C1 segment of cervical spinal cord (tissue), 14 donors: ENCODE data around the gene NINL.
"Not testable (repeated sequence)": the region's sequence is repeated elsewhere in the genome, so short reads cannot be mapped to it uniquely, and the experiment has no call there.

Experiments
- DNase-seq, 14 donors: peaks; one replicate each; lab custom pipeline; 2025; lab: John Stamatoyannopoulos, UW

NINL gene

DNA sequence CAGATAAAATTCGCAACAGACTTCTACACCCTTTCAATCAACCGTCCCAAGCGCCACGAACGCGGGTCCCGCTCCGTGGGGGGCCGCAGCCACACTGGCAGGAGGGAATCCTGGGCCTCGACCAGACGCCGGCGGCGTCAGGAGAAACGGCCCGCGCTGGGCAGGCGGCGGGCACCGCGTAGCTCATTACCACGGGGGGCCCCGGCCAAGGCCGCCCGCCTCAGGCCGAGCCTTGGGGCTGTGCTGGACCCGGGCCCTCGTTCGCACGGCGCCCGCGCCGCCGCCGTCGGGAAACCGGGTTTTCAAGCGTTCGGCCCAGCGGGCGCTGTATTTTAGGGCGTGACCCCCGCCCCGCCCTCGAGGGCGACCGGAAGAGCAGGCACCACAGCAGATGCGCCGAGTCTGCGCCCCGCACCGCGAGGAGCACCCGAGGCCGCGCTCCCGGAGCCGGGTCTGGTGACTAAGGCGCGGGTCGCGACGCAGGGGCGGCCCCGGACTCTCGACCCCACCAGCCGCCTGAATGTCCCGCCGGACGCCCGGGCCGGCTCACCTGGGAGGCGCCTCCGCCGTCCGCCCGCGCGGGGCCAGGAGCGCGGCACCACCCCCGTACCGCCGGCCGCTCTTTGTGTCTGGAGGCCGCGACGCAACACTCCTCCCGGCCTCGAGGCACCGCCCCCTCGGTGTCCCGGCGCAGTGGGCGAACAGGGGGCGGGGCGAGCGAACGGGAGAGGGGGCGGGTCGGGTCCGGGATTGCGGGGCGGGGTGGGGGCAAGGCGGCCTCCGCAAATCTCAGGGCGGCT, at the start of gene NINL:
TSS of gene NINL (minus strand) at position 627 of the 800 bp plus-strand sequence. CDS start 58,944 bp downstream, outside the sequence.
- peak in 4 of 14 donors; percentile 7 to 38 (median 18) for DNase-seq

DNA sequence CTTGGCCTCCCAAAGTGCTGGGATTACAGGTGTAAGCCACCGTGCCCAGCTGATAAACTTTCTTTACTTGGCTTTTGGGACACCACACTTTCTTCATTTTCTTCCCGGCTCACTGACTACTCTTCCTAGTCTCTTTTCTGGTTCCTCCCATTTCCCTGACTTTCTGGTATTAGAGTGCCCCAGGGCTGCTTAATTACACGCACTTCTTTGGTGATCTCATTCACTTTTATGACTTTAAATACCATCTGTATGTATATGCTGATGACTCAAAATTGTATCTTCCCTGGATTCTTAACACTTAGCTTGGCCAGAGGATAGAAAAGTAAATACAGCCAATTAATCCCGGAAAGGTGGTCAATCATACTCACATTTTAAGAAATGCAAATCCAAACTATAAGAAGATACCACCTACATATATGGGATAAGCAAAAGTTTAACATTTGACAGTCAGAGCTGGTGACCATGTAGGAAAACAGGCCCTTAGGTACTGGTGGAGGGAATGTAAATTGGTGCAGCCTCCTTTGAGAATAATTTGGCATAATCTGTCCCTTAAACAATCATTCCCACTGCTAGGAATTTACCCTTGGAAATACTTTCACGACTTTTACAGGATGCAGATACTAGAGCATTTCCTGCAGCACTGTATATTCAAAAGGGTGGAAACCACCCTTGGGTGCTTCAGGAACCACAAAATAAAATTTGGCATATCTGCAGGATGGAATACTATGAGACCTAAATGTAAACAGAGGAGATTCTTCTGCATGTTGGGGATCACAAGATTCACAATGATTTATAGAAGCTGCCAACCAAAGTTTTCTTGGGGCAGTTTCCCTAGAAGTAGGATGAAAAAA, 47.8 kb upstream of the NINL start:
- DNase-seq, result no peak

DNA sequence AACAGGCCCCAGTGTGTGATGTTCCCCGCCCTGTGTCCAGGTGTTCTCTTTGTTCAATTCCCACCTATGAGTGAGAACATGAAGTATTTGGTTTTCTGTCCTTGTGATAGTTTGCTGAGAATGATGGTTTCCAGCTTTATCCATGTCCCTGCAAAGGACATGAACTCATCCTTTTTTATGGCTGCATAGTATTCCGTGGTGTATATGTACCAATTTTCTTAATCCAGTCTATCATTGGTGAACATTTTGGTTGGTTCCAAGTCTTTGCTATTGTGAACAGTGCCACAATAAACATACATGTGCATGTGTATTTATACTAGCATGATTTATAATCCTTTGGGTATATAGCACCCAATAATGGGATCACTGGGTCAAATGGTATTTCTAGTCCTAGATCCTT, 45.3 kb upstream of the NINL start:
- DNase-seq, result not testable (repeated sequence)

DNA sequence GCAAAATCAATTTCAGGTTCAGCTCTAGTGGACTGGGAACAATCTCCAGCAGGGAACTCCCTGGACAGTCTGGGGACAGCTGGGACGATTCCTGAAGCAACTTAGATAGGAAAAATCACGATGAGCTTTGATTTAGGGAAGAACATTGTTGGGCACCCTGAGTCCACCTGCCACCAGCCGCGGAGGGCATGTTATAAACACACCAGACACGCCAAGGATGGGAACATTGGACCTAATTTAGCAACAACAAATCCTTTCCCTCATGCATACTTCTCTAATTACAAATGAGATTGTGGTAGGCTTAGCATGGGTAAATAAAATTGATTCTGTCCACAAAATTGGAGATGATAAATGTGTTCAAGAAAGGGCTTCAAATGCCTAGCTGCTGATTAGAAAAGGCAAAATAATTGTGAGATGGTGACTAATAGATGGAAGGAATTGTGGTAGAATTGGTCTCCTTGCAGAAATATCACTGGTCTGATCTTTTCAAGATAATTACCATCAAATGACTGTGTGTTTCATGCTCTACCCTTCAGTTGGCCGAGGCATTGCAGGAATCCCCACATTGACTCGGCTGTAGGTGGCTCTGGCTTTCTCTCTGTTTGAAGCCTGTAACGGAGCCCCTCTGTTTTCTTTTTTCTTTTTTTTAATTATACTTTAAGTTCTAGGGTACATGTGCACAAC, 44.6 kb upstream of the NINL start:
- DNase-seq, result no peak

DNA sequence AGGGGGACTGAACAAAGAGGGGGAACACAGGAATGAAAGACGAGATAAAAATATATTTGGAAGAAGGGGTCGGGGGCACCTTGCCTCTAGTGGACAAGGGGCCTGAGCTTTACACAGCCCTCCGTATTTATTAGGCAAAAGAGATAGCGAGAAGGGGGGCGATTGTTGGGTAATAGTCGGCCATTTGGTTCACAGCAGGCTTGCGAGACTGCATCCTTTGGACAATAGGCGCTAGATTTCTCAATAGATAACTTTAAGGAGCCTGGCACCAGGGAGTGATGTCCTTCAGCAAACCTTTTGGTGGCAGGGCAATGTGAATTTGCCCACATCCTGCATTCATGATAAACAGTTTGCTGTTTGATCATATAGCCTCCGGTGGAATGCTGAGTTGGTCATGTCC, 41.4 kb upstream of the NINL start:
- DNase-seq, result no peak

DNA sequence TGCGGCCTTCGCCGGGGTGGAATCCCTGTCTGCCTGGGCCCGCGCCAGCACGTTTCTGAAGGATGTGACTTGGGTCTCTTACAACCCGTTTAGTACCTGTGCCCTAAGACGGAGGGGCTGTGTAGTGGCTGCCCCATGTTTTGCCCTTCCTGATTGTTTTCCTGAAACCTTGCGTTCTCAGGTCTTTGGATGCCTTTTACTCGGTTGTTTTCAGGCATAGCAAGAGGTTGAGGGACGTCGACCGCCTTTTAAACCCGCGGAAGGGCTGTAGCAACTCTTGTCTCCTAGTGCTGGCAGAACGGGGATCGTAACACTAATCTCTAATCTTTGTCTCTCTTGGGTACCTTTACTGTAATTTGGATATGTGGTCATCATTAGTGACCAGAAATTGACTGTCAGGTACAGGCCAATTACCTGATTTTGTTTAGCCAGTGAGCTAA, 39.2 kb upstream of the NINL start:
- DNase-seq, result peak in 3 of 14 donors; percentile 12 to 39 (median 37)

DNA sequence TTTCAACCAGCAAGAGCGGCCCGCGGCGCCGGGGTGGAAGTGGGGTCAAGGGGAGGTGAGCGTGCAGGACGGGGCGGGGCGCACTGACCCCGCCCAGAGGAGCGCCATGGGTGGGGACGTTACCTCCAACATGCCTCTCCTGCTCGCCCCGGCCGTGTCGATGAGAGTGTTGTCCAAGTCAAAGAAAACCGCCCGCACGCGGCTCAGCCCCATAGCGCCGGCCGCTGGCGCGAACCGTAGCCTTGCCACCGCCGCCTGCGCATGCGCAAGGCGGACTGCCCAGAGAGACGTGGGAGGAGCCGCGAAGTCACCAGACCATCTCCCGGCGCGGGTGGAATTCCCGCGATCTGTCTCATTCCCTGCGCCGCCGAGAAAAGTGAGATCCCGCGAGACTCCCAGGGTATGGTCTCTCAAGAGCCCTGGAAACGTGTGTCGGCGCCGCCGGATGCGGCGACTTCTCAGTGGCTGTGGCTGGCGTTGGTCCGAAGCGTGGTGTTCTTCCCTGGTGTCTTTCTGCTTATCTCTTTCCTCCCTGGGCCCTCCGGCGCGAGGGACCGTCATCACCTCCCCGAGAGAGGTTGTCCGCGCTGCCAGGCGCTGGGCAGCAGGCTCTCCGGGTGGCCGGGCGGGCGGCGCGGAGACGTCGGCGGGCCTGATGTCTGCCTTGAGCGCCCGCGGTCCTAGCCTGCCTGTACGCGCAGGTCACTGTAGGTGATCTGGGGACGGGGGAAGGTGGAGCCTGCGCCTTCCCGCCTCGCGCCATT, 38.6 kb upstream of the NINL start, which contains the start of gene NANP:
TSS of gene NANP (minus strand) at position 279 of the 764 bp plus-strand sequence. CDS start at position 213, 66 bp downstream.
- peak; percentile 50 to 94 (median 90) for DNase-seq

DNA sequence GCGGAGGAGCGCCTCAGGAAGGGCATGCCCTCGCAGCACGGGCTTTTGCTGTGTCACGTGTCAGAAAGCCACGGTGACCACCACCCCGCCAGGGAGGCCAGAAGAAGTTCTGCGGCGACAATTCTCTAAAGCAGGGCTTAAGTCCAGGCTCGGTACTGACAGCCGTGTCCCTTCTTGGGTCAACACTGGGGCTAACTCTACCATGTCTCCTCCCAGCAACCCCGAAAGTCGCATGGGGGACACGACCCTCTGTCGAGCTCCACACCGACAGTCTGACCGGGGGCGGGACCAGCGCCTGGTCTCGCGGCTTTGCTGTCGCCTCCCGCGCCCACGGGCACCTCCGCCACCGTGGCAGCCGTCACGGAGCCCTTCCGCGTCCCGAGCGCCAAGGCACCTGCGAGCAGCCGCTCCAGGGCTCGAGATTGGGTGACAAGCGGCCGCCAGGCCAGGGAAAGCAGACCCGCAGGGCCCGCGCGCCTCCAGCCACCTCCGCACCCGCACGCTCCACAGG, 37.9 kb upstream of the NINL start:
- peak in 9 of 14 donors; percentile 29 to 70 (median 48) for DNase-seq

DNA sequence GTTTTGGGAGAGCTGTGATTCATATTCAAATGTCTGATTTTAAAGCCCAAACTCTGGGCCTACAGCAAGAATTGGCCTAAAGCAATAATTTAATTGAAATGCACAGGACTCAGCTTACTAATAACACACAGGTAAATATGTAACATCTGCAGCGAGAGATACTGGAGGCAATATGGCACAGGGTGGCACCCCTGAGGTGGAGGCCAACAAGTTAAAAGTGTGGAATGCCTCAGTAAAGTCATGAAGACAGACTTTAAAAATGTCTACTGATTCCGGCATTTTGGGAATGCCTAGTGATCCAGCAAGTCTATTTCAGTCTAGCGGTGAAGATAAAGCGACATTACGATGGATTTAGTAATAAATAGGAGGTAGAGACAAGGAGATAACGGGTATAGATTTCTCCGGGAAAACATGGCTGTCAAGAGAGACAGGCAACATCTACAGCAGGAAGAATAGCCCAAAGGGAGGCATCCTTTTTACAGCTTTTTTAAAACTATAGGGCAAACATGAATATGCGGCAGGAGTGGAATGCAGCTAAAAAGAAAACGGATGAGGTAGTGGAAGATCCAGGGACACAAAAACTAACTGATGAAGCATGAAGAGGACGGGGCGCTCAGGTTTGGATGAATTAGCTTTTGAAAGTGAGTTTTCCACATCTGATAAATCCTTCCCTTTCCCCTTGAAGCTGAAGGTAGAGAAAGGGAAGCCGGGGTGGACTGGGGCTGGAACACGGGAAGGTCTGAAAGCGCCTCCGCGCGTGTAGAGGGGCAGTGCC, 37.3 kb upstream of the NINL start:
- DNase-seq, result no peak

DNA sequence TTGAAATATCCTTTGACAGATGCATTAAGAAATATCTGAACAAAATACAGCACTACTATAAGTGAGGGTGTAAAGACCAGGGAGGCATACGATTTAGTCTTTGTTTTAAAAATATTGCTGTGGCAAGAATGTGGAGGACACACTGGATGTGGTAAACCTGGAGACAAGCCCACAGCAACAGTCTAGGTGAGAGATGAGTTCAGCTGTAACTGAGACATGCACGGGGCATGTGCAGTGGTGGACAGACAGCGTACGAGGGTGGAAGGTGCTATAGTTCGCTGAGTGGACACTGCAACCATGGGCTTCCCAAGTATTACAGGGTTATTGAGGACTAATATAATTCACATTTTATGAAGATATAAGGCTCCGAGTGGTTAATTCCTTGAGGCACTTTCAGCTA, 36.7 kb upstream of the NINL start:
- DNase-seq, result no peak

DNA sequence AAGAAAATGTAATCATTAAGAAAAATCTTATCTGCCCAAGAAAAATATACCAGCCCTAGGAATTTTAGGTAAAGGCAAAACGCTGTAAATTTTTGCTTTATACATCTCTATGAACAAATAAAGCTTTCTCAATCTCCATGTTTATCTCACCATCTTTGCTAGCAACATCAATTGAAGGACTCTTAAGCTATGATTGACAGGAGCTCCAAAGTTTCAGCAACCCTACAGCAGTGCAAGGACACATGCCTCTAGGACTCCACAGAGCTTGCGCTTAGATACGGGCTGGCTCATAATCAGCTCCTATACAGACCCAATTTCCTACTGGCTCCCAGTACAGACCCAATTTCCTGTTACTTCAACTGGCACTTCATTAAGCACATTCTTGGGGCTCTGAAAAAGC, 34.2 kb upstream of the NINL start:
- DNase-seq, result no peak

DNA sequence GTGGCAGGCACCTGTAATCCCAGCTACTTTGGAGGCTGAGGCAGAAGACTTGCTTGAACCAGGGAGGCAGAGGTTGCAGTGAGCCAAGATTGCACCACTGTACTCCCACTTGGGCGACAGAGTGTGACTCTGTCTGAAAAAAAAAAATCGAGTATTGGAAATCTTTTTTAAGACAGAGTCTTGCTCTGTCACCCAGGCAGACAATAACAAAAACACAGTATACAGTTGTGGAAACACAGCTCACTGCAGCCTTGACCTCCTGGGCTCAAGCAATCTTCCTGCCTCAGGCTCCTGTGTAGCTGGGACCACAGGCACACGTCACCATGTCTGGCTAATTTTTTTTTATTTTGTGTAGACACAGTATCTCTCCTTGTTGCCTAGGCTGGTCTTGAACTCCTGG, 23.4 kb upstream of the NINL start:
- DNase-seq, result no peak

DNA sequence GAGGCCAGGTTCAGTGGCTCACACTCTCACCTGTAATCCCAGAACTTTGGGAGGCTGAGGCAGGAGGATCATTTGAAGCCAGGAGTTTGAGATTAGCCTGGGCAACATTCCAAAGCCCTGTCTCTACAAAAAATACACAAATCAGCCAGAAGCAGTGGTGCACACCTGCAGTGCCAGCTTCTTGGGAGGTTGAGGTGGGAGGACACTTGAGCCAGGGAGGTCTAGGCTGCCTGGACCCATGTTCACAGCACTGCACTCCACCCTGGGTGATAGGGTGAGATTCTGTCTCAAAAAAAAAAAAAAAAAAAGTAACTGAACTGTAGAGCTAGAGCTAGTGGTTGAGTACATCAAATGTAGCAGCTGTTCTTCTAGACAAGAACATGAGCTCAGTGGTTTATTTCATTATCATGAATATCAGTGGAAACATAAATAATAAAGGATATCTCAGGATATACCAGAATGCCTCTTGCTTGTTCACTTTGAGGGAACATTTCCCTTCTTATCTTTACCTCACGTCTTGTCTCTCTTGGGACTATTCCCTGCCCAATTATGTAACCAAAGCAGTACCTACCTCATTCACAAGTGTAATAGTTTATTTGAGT, 20.9 kb upstream of the NINL start:
- no peak for DNase-seq

DNA sequence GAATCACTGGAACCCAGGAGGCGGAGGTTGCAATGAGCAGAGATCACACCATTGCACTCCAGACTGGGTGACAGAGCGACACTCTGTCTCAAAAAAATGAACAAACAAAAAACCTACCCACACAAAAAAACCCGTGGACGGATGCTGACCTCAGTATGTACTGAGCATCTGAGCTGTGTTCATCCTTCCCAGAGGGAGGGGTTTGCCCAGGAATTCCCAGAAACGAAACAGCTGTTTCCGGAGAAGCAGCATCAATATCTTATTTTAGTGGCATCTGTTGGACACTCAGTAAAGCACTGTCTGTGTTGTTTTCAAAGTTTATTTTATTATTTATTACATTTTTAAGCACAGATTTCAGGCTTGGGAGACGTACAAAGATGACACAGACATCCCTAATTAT, 19.8 kb upstream of the NINL start:
- DNase-seq, result no peak

DNA sequence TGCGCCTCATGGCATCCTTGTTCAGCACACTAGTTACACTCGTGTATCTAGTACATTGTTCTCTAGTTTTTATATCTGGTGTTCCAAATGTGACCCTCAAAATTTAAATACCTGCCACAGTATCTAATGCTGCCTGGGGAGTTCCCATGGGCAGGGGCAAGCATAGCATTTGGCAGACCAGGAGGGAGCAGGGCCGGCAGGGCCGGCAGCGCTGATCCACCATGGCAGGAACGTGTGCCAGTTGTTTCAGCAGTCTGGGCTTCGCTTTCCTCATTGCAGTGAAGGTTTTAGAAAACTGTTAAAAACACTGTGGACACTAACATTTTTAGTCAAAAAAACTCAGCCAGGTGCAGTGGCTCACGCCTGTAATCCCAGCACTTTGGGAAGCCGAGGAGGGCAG, 19.3 kb upstream of the NINL start:
- no peak for DNase-seq

DNA sequence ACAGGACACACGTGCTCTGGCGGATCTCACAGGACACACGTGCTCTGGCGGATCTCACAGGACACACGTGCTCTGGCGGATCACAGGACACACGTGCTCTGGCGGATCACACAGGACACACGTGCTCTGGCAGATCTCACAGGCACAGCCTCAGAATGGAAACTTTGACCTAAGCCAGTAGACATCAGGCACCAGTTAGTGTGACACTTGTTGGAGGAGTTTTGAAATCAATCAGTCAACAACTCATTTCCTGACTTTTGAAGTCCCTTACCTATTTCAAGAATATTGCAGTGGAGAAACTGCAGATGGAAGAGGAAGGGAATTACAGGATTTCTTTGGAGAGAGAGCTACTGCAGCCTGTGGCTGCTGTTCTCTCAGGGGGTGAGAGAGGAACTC, 17.6 kb upstream of the NINL start:
- DNase-seq, result not testable (repeated sequence)

DNA sequence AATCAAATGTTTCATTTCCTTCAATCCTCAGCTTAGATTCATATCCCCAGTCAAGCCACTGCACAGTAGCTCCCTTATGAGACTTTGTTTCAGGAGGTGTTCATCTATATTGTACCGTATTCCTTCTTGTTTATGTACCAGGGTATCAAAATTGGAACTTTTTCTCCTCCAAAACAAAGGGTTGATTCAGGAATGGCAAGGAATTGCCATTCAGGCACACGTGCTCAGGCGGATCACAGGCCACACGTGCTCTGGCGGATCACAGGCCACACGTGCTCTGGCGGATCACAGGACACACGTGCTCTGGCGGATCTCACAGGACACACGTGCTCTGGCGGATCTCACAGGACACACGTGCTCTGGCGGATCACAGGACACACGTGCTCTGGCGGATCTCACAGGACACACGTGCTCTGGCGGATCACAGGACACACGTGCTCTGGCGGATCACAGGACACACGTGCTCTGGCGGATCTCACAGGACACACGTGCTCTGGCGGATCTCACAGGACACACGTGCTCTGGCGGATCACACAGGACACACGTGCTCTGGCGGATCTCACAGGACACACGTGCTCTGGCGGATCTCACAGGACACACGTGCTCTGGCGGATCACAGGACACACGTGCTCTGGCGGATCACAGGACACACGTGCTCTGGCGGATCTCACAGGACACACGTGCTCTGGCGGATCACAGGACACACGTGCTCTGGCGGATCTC, 17.0 kb upstream of the NINL start:
- not testable (repeated sequence) for DNase-seq

DNA sequence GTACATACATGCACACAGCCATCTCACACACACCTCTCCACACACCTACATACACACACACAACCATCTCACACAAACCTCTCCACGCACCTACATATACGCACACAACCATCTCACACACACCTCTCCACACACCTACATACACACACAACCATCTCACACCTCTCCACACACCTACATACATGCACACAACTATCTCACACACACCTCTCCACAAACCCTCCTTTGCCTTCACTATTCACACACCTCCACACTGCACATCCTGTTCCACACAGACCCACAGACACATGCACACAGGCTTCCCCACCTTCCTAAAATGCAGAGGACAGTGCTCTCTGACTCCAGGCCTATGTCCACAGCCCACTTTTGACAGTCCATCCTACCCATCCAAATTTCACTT, 16.3 kb upstream of the NINL start:
- DNase-seq, result no peak

DNA sequence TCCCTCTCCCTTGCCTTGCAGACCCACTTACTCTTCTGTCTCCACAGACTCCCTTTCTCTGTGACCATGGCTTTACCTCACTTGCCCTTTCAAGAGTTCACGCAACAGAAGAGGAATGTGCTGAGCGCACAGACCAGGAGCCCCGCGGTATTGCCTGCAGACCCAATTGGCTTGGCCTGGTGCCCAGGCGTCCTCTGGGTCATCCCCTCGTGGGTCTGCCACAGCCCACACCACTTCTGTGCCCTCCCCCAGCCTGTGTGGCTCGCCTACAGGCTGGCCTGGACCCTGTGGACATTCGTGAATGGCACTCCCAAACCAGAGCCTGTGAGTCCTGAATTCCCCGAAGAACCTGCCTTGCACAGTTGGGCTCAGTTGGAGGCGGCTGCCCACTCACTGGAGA, 15.3 kb upstream of the NINL start:
- DNase-seq, result no peak
